ENCODE results near the gene CTSO. TPM values are rescaled to one million over a fixed set of nuclear protein-coding genes. Genes with fewer than 3 reads are reported as not detected.

Gene CTSO
- total RNA-seq, 1 experiment from 2014 or later, result 5.0 TPM

DNA sequence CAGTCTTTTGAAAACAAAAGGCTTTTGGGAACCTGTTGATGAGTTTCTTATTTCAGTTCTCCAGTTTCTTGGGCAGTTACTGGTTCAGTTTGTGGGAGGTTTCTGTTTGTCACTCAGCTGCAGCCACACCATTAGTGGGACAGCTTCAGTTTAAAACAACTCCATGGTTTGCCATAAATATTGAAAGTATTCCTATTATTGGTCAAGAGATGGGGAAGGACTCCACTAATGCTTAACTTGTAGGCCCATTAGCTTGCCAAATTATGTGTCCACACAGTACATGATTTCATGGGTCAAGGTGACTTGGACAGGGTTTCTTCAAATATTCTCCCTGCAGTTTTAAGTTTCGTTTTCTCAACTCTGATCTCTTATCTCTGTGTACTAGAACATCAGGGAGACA is 72.1 kb downstream of the CTSO start:
- ChIA-PET POLR2A (ENCODE audit: unreplicated experiment) (no interaction called here), CTCF (no interaction called here)
- no TSS peak for BruUV-seq (replicated peaks)
- no peak overlapping the region for H3K27ac ChIP-seq
- H3K79me2 ChIP-seq (ENCODE audit: low read depth), result no peaks in the 10 kb centered on the region
- H3K4me3 ChIP-seq, result no peak overlapping the region
- H3K4me2 ChIP-seq, result no peak overlapping the region
- H4K20me1 ChIP-seq (ENCODE audit: insufficient read depth), result no peaks in the 10 kb centered on the region
- no peaks in the 10 kb centered on the region for H3K27me3 ChIP-seq (ENCODE audit: insufficient read depth, low read depth)
- H2AFZ ChIP-seq, result no peak overlapping the region
- H3K4me1 ChIP-seq (replicated peaks; ENCODE audit: insufficient read depth), result no peaks in the 10 kb centered on the region
- TF ChIP-seq EZH2 (IDR thresholded peaks at IDR 0.05; ENCODE audit: low read depth) (no peak), CTCF (conservative IDR thresholded peaks at IDR 0.05) (no peak)
- no peaks in the 10 kb centered on the region for H3K36me3 ChIP-seq (ENCODE audit: low read depth)
- intact Hi-C loops (cut with micrococcal nuclease; ENCODE audit: unreplicated experiment), result no loop called here
- DNase-seq, result no peak
- no peaks in the 10 kb centered on the region for H3F3A ChIP-seq (ENCODE audit: insufficient read depth, low read depth)
- H3K9me2 ChIP-seq (ENCODE audit: insufficient read depth), result no peaks in the 10 kb centered on the region
- H3K9me3 ChIP-seq (ENCODE audit: insufficient read depth, low read depth), result no peaks in the 10 kb centered on the region

GRCh38 chr4:155879767-155880166 is 73.9 kb downstream of the CTSO start:
- Histone ChIP-seq H3K9me2 (ENCODE audit: insufficient read depth) (no peaks in the 10 kb centered on the region), H3K9me3 (ENCODE audit: insufficient read depth, low read depth) (peaks cover 6% of the 10 kb centered on the region; the same call in 1 of the 2 replicates), H3K4me2 (no peak overlapping the region), H4K20me1 (ENCODE audit: insufficient read depth) (no peaks in the 10 kb centered on the region), H3F3A (ENCODE audit: insufficient read depth, low read depth) (no peaks in the 10 kb centered on the region), H3K79me2 (ENCODE audit: low read depth) (no peaks in the 10 kb centered on the region), H2AFZ (no peak overlapping the region), H3K4me3 (no peak overlapping the region), H3K27me3 (ENCODE audit: insufficient read depth, low read depth) (no peaks in the 10 kb centered on the region), H3K36me3 (ENCODE audit: low read depth) (no peaks in the 10 kb centered on the region), H3K4me1 (replicated peaks; ENCODE audit: insufficient read depth) (no peaks in the 10 kb centered on the region), H3K27ac (no peak overlapping the region)
- TF ChIP-seq CTCF (conservative IDR thresholded peaks at IDR 0.05), result no peak
- TF ChIP-seq EZH2 (IDR thresholded peaks at IDR 0.05; ENCODE audit: low read depth), result no peak
- ChIA-PET POLR2A (ENCODE audit: unreplicated experiment) (no interaction called here), CTCF (no interaction called here)
- no peak for DNase-seq
- no TSS peak for BruUV-seq (replicated peaks)
- intact Hi-C loops (cut with micrococcal nuclease; ENCODE audit: unreplicated experiment), result no loop called here

GRCh38 chr4:155878611-155879010 is 75.1 kb downstream of the CTSO start:
- POLR2A ChIA-PET (ENCODE audit: unreplicated experiment), result no interaction called here
- no peaks in the 10 kb centered on the region for H3K27me3 ChIP-seq (ENCODE audit: insufficient read depth, low read depth)
- no peak overlapping the region for H2AFZ ChIP-seq
- H3F3A ChIP-seq (ENCODE audit: insufficient read depth, low read depth), result no peaks in the 10 kb centered on the region
- no TSS peak for BruUV-seq (replicated peaks)
- intact Hi-C loops (cut with micrococcal nuclease; ENCODE audit: unreplicated experiment), result no loop called here
- no peak overlapping the region for H3K4me3 ChIP-seq
- no peaks in the 10 kb centered on the region for H3K36me3 ChIP-seq (ENCODE audit: low read depth)
- no peak overlapping the region for H3K27ac ChIP-seq
- H3K9me2 ChIP-seq (ENCODE audit: insufficient read depth), result no peaks in the 10 kb centered on the region
- no peak overlapping the region for H3K4me2 ChIP-seq
- CTCF ChIA-PET, result no interaction called here
- H3K4me1 ChIP-seq (replicated peaks; ENCODE audit: insufficient read depth), result no peaks in the 10 kb centered on the region
- H3K9me3 ChIP-seq (ENCODE audit: insufficient read depth, low read depth), result peaks cover 6% of the 10 kb centered on the region; the same call in 1 of the 2 replicates
- no peak for DNase-seq
- TF ChIP-seq EZH2 (IDR thresholded peaks at IDR 0.05; ENCODE audit: low read depth) (no peak), CTCF (conservative IDR thresholded peaks at IDR 0.05) (no peak)
- no peaks in the 10 kb centered on the region for H4K20me1 ChIP-seq (ENCODE audit: insufficient read depth)
- no peaks in the 10 kb centered on the region for H3K79me2 ChIP-seq (ENCODE audit: low read depth)

Measured in PC-9 (cell line).